ENCODE measurements around the gene FBXL19. TPM values are rescaled to one million over a fixed set of nuclear protein-coding genes. Genes with fewer than 3 reads are reported as not detected.

The FBXL19 gene
- total and polyA plus RNA-seq, 9 of the 15 experiments (the other 6 are each of a cell fraction or from before 2014, with no cell fraction given): 0.13 to 48.0 (median 13.5) TPM; not detected in 1

DNA sequence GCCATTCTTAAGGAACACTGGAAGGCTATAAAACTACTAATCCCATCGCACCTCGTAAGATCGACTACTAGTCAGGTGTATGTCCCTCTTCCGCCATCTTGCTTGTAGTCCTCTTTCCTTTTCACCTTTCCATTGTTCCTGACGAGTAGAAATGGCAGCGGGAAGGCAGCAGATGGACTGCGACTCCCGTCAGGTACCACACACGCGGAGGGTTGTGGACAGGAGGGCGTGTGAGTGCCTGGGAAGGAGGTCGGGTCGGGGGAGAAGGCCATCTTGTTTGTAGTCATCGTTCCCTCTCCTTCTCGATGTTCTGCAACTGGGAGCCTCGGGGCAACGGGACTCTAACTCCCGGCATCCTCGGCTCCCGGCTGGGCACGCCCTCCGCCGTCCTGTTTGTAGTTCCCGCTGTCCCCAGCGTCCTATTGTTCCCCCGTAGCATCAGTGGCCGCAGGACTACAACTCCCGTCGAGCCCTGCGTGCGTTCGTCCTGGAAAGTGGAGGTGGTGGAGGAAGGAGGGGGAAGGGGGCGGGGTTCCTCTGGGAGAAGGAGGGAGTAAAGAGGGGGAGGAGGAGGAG, 324 bp upstream of the FBXL19 start (continued):
- TF ChIP-seq CCNT2 (IDR thresholded peaks at IDR 0.05; ENCODE audit: borderline replicate concordance, extremely low read depth, insufficient read length, low read depth, low read length) (peak; percentile 38), NFATC3 (IDR thresholded peaks at IDR 0.05) (no peak), SRSF3 (IDR thresholded peaks at IDR 0.05; ENCODE audit: insufficient read depth, low read length) (no peak), HDAC3 (IDR thresholded peaks at IDR 0.05; ENCODE audit: borderline replicate concordance, partially characterized antibody) (no peak), HCFC1 (IDR thresholded peaks at IDR 0.05; ENCODE audit: low read depth, low read length) (peak; percentile 94), SP1 (CRISPR knock-in tag; IDR thresholded peaks at IDR 0.05) (peak; percentile 94), ZNF12 (CRISPR knock-in tag; IDR thresholded peaks at IDR 0.05) (no peak), KLF1 (tag; IDR thresholded peaks at IDR 0.05) (peak; percentile 87), ZNF311 (CRISPR knock-in tag; IDR thresholded peaks at IDR 0.05) (peak; percentile 76; the same call in 1 of the 2 replicates)
- TF ChIP-seq, protein P1, sequence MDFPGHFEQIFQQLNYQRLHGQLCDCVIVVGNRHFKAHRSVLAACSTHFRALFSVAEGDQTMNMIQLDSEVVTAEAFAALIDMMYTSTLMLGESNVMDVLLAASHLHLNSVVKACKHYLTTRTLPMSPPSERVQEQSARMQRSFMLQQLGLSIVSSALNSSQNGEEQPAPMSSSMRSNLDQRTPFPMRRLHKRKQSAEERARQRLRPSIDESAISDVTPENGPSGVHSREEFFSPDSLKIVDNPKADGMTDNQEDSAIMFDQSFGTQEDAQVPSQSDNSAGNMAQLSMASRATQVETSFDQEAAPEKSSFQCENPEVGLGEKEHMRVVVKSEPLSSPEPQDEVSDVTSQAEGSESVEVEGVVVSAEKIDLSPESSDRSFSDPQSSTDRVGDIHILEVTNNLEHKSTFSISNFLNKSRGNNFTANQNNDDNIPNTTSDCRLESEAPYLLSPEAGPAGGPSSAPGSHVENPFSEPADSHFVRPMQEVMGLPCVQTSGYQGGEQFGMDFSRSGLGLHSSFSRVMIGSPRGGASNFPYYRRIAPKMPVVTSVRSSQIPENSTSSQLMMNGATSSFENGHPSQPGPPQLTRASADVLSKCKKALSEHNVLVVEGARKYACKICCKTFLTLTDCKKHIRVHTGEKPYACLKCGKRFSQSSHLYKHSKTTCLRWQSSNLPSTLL (IDR thresholded peaks at IDR 0.05): no peak
- TF ChIP-seq, protein P2, sequence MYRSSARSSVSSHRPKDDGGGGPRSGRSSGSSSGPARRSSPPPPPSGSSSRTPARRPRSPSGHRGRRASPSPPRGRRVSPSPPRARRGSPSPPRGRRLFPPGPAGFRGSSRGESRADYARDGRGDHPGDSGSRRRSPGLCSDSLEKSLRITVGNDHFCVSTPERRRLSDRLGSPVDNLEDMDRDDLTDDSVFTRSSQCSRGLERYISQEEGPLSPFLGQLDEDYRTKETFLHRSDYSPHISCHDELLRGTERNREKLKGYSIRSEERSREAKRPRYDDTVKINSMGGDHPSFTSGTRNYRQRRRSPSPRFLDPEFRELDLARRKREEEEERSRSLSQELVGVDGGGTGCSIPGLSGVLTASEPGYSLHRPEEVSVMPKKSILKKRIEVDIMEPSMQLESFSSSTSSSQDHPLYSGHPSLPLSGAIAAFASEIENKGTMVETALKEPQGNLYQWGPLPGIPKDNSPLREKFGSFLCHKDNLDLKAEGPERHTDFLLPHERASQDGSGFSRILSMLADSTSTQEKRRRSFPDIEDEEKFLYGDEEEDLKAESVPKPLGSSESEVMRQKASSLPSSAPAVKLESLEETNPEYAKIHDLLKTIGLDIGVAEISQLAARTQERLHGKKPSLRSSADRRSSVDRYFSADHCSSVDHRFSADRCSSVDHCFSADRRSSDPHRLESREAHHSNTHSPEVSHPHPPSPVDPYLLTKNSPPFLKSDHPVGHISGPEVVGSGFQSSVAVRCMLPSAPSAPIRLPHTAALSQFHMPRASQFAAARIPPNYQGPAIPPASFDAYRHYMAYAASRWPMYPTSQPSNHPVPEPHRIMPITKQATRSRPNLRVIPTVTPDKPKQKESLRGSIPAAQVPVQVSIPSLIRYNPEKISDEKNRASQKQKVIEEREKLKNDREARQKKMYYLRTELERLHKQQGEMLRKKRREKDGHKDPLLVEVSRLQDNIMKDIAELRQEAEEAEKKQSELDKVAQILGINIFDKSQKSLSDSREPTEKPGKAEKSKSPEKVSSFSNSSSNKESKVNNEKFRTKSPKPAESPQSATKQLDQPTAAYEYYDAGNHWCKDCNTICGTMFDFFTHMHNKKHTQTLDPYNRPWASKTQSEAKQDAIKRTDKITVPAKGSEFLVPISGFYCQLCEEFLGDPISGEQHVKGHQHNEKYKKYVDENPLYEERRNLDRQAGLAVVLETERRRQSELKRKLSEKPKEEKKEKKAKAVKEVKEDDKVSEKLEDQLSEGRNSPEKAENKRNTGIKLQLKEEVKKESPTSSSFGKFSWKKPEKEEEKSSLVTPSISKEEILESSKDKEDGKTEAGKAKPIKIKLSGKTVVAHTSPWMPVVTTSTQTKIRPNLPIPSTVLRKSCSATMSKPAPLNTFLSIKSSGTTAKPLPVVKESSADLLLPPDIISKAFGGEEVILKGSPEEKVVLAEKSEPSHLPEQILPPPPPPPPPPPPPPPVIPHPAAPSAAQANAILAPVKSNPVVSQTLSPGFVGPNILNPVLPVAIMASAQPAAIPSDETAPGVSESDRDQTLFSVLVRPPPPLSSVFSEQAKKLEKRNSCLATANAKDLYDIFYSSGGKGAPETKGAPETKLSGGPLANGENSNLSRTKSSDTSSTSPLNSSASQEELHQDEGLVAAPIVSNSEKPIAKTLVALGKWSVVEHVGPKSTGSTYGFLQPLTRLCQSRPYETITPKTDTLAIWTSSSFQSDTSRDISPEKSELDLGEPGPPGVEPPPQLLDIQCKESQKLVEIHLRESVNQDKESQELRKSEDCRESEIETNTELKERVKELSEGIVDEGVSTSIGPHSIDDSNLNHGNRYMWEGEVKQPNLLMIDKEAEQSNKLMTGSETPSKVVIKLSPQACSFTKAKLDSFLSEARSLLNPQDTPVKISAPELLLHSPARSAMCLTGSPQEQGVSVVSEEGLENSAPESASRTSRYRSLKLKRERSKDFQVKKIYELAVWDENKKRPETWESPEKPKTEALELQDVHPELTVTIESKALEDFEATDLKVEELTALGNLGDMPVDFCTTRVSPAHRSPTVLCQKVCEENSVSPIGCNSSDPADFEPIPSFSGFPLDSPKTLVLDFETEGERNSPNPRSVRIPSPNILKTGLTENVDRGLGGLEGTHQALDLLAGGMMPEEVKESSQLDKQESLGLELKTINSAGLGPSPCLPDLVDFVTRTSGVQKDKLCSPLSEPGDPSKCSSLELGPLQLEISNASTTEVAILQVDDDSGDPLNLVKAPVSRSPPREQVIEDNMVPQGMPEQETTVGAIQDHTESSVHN (IDR thresholded peaks at IDR 0.05; ENCODE audit: borderline replicate concordance in 1 of 2, low read depth in 1 of 2): no peak
- TF ChIP-seq, protein P3, sequence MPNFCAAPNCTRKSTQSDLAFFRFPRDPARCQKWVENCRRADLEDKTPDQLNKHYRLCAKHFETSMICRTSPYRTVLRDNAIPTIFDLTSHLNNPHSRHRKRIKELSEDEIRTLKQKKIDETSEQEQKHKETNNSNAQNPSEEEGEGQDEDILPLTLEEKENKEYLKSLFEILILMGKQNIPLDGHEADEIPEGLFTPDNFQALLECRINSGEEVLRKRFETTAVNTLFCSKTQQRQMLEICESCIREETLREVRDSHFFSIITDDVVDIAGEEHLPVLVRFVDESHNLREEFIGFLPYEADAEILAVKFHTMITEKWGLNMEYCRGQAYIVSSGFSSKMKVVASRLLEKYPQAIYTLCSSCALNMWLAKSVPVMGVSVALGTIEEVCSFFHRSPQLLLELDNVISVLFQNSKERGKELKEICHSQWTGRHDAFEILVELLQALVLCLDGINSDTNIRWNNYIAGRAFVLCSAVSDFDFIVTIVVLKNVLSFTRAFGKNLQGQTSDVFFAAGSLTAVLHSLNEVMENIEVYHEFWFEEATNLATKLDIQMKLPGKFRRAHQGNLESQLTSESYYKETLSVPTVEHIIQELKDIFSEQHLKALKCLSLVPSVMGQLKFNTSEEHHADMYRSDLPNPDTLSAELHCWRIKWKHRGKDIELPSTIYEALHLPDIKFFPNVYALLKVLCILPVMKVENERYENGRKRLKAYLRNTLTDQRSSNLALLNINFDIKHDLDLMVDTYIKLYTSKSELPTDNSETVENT (CRISPR knock-in tag; IDR thresholded peaks at IDR 0.05): peak; percentile 72; the same call in 1 of the 2 replicates

All from K562 (cell line).